Bone marrow (tissue), 2 donors: Measurements from ENCODE around the gene INSRR.
A peak's percentile ranks its signal among the peaks of the same experiment; 100 is the strongest.

ENCODE experiments used
- DNase-seq, 2 donors: peaks; one replicate each; lab custom pipeline; 2025; lab: John Stamatoyannopoulos, UW

INSRR gene

DNA sequence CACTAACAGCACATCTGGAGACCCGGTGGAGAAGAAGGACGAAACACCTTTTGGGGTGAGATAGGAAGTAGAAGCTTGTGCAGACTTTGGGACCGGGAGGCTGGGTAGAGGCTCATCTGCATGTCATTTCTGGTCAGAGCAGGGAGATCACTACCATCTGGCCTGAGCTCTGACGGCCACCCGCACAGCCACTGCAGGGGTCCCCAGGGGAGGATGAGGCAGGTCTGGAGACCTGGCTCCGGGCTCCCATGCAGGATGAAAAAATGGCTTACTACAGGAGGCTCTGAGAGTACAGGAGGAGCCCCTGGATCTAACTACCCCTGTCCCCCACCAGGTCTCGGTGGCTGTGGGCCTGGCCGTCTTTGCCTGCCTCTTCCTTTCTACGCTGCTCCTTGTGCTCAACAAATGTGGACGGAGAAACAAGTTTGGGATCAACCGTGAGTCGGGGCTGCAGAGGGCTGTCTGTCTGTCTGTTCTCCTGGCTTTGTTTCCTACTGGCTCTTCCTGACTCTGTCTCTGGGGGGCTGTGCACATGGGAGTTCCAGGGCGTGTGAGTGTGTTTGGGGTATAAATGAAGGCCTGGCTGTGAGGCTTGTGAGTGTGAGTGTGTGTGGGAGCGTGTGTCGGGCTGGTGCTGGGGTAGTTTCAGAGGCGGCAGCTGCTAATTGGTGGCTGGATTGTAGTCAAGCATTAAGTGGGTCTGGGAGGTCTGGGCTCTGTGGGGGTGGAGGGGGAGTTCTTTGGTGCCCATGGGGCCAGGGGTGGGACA is 15.8 kb upstream of the INSRR start:
- DNase-seq: no peak

DNA sequence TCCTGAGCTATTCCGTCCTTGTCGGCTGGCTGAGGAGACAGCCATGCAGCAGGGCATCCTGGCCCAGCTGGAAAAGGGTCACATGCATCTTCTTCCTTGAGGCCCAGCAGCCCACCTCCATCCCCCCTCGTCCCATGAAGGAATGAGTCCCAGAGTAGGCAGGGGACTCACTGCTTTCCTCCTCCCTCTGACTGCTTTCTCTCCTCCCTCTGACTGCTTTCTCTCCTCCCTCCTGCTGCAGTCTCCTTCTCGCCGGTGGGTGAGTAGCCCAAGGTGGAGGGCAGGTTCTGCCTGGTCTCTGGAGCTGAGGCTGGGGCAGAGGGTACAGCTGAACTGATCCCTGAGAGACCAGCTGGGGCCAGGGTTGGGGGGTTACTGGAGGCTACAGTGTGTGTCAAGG is 15.2 kb upstream of the INSRR start:
- no peak for DNase-seq

DNA sequence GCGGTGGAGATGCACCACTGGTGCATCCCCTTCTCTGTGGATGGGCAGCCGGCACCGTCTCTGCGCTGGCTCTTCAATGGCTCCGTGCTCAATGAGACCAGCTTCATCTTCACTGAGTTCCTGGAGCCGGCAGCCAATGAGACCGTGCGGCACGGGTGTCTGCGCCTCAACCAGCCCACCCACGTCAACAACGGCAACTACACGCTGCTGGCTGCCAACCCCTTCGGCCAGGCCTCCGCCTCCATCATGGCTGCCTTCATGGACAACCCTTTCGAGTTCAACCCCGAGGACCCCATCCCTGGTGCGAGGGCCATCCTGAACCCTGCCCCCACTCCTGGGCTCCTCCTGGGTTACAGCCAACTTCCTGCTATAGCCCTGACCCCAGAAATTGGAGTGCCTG is 14.7 kb upstream of the INSRR start:
- no peak for DNase-seq

DNA sequence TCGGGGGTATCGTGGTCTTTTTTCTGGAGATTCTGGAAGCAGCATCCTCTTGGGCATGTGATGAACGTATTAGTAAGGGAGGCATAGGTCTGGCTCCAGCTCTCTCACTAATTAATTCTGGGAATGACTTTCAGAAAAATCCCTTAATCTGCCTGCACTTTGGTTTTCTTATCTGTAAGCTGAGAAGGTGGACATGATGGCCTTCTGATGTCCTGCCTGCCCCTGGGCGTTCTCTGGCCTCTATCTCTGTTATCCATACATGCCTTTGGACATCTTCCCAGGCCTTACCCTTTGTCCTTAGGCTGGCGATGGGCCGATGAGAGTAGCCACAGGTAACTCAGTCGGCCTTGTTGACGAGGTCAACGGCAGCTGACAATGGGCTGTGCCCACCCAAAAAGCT is 10.5 kb upstream of the INSRR start:
- no peak for DNase-seq

DNA sequence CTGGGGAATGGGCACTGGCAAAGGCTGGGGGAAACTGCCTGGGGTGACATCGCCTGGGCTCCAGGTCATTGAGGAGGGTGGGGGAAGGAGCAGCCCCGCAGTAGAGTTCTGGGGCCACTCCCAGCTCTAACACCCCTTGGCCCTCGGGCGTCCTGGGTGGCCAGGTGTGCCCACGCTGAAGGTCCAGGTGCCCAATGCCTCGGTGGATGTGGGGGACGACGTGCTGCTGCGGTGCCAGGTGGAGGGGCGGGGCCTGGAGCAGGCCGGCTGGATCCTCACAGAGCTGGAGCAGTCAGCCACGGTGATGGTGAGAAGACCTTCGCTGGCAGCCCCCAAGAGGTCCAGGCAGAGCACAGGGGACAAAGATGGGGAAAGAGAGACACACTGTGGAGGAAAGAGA is 9.4 kb upstream of the INSRR start:
- no peak for DNase-seq

DNA sequence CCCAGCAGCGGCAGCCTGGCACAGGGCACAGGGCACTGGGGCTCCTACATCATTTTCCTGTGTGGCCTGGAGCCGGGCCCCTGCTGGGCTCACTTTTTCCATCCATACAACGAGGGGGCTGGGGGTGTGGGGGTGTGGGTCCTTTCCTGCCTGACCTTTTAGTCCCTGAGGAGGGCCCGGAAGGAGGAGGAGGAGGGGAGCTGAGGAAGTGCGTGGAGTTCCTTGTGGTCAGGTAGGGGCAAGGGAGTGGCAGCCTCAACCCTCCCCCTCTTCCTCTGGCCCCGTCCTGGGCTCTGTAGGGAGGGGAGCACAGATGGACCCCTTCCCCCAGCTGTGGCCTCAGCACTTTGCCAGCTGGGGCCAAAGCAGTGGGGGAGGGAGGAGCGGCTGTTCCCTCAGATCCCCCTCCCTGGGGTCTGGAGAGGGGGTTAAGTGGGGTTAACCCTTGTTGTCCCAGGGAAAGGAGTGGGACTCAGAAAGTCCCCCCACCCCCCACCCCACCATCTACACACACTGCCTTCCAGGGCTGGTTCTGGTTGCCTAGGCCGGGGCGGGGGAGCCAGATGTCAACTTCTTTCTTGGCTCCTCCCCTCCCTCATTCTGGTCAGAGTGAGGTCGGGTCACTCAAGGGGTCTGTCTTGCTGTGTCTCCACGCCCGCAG is 7.5 kb upstream of the INSRR start:
- no peak for DNase-seq

DNA sequence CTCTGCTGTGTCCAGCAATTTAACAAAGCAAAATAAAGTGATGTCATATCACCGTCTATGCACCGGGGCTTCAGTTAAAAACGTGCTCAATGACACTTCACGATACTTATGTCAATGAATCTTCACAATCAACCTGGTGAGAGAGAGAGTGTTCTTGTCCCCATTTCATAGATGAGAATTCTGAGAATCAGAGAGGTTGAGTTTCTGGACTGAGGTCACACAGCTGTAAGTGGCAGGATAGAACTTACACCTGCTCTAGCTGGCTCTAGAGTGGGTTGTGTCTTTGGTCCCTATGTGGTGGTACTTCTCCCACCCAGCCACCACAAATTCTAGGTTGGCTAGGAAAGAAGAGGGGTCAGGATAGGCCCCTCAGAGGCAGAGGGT is 6.9 kb upstream of the INSRR start:
- no peak for DNase-seq

DNA sequence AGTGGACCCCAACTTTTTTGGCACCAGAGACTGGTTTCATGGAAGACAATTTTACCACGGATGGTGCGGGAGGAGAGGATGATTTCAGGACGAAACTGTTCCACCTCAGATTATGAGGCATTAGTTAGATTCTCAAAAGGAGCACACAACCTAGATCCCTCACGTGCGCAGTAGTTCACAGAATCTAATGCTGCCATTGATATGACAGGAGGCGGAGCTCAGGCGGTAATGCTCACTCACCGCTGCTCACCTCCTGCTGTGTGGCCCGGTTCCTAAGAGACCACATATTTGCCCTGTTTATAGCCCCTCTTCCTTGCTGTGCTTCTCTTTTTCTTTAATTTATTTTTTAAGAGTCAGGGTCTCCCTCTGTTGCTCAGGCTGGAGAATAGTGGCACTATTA is 6.3 kb upstream of the INSRR start:
- DNase-seq: no peak

DNA sequence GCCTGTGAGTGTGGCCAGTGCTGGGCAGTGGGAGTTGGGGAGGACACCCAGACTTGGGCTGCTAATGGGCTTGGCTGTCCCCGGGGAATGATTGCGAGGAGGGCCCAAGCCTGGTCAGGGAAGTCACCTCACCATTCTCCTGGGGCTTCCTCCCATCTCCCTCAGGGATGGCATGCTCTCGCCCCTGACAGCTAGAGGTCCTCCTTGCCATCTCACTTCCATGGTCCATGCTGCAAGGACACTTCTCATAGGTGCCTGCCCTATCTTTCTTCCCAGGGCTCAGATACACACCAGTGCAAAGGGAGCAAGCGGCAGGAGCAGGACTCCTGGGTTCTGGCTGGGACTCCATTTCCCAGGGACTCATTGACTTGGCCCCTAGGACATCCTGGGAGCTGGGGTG is 5.9 kb upstream of the INSRR start:
- no peak for DNase-seq

DNA sequence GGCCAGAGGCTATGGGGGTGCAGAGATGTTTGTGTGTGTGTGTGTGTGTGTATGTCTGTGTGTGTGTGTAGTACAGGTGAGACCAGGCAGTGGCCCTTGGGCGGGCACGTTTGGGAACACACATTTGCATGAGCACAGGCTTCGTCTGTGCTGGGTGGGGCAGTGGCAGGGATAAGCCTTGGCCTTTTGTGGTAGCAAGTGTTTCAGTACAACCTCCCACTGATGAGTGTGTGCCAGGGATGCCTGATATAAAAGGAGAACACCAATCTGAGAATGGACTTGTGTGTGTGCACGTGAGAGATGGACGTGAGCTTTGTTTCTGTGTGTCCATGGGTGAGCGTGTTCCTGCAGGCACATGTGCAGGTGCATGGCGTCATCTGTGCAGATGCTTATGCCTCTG is 4.7 kb upstream of the INSRR start:
- DNase-seq: no peak

DNA sequence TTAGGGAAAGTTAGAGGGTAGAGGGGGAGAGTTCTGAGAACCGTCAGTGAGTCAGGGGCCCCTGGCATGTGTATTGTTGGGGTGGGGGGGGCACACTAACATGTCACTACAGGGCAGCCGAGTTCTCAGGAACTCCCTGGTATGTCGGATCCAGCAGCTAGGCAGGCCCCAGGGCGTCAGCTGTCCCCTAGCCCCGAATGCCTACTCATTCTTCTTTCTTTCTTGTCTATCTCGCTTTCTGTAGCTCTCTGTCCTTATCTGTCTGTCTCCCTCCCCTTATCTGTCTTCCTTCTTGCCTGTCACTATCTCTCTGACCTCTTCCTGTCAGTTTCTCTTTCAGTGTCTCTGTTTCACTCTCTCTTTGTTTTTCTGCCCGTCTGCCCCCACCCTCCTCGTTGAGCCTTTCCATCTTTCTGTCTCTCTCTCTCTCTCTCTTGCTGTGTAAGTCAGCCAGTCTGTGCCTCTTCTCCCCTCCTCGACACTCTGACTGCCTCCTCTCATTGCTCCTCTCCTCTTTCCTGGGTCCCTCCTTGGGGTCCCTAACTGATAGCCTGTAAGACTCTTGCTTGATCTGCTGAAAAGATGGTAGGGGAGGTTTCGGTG is 4.2 kb upstream of the INSRR start:
- no peak for DNase-seq

DNA sequence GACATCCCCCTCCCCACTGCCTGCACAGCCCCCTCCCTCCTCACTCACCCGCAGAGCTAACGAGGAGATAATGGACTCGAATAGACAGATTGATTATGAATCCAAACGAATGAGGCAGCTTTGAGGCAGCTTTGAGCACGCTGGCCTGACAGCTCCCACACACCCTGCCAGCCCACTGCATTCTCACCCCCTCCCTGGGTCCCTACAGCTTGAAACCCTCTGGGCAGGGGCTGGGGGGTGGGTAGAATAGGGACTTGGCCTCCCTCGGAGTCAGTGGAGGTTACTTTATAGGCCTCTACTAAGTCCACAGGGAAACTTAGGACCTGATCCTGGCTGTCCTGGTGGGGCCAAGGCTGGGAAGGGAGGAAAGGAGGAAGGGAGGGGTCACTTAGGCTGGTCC is 3.7 kb upstream of the INSRR start:
- DNase-seq: no peak

DNA sequence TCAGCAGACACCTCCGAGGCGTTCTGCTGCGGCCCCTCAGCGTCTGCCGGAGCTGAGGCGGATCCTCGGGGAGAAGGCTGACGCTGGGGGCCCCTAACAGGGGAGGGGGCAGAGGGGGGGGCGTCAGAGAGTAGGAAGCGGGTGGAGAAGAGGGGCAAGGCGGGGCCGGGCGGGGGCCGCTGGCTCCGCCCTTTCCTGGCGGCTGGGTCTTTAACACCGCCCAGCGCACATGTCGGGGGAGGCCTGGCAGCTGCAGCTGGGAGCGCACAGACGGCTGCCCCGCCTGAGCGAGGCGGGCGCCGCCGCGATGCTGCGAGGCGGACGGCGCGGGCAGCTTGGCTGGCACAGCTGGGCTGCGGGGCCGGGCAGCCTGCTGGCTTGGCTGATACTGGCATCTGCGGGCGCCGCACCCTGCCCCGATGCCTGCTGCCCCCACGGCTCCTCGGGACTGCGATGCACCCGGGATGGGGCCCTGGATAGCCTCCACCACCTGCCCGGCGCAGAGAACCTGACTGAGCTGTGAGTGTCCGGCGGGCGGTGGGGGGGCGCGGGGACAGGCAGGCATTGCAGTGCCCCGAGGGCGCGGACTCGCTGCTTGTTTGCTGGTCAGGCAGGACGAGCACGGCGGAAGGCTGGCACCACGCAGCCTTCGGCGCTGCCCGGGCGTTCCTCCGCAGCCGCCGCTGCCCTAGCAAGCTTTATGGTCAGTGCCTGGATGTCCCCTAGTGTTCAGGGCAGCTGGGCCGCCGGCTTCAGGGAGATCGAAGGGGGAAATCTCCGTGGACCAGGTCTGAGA is 1.9 kb upstream of the INSRR start, which contains the start of gene NTRK1:
NTRK1 (plus strand) TSS at position 238 of the 796 bp plus-strand sequence; CDS start at position 308, 70 bp downstream.
- no peak for DNase-seq

DNA sequence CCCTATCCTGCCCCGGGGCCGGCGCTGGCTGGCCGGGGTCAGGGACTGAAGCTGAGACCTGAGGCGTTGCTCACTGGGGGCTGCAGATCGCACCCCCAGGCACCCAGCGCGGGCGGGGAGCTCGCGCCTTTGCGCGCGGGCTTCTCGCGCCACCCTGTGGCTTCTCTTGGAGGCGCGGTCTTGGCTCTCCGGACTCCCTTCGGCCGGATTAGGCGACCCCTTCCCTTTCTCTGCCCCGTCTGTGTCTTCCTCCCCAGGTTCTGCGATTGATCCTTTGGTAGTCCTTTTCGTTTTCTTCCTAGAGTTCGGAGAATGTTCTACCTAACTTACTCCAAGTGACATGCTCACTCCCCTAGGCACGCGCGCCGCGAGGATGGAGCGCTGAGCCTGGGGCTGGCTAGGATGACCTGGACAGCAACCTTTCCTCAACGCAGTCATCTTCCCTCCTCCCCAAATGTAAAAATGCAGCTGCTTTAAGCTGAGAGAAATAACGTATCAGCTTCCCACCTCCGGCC is 1.3 kb upstream of the INSRR start:
- DNase-seq: peak in 1 of 2 donors; percentile 35

DNA sequence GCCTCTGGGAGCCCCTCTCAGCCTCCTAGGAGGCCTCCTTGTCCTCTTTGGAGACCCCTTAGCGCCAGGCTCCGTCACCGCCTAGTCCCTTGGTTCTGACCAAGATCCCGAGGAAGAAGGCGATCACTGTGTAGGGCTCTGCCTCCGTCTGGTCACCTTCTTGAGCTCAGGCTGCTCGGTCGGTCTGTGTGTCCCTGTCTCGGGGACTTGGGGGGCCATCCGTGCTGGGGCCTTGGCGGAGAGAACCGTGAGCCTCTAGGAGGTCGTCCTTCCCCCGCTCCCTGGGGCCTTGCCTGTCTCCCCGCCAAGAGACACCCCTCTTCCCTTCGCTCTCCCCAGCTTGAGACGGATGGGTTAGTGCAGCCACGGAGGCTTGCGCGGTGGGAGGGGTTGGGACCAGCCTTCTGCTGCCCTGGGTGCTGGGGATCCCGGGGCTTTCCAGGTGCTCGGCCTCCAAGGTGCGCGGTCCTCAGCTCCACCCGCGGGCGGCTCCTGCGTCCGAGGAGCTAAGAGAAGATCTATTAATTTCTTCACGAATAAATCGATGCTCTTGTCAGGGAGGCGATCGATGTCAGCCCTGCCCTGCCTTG is 701 bp upstream of the INSRR start:
- DNase-seq: peak in 1 of 2 donors; percentile 24

DNA sequence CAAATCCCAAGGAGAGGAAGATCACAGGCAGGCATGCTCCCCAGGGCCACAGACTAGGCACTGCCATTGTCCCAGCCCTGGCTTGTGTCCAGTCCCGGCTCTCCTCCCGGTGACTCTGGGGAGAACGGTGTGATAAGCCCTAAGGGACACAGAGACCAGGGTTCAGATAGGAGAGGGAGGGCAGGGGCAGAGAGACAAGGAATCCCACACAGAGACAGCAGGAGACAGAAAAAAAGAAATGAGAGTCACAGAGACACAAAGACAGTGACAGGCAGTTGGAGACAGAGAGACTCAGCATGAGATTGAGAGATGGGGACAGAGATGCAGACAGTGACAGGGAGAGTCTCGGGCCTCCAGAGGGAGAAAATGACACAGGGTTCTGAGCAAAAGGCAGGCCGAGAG is 361 bp downstream of the INSRR start:
- DNase-seq: no peak

DNA sequence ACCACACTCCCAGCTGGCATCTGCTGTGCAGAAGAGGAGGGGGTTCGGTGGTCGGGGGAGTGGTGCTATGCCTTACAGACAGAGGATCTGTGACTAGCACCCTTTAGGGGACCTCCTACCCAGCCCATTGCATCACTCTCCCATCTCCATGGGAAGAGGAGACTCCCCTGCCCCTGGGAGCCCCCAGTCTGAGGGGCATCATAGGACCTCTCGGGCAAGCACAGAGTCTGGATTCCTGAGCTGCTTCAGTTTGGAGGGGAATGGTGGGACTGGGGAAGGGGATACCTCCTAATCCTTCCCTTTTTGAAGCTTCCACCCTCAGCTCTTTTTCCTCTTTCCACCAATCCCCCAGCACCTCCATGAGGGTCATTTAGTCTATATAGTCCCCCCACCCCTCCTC is 1.4 kb downstream of the INSRR start:
- DNase-seq: no peak

DNA sequence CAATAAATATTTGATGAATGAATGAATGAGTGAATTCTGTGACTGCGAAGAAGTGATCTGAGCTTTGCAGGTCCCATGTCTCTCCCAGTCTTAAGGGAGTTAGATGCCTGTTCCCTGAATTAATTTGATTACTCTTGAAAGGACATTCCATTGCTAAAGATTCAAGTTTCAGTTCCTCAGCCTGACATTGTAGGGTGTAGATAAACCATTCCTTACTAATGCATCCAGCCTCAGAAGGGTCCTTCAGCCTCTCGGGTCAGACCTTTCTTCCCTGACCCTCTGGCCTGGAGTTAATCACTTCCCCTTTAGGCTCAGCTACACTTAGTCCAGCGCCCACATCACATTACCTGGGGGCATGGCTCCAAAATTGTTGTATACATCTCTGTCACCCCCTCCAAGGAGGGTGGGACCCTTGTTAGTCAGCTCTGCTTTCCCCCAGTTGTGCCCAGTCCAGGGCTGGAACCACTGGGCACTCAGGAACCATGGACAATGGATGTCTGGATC is 2.6 kb downstream of the INSRR start:
- no peak for DNase-seq

DNA sequence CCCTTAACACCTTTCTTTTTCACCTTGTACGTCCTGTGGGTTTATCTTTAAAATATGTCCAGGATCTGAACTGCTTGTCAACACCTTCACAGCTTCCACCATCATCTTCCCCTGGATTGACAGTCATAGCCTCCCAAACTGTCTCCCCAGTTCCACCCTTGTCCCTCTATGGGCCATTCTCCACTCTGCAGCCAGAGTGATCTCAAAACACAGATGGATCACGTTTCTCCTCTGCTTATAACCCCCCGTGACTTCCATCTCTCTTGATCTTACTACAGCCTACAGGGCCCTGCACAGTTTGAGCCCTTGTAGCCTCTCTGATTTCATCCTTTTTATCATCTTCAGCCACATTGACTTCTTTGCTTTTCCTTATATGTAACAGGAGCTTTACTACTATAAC is 4.3 kb downstream of the INSRR start:
- DNase-seq: no peak

DNA sequence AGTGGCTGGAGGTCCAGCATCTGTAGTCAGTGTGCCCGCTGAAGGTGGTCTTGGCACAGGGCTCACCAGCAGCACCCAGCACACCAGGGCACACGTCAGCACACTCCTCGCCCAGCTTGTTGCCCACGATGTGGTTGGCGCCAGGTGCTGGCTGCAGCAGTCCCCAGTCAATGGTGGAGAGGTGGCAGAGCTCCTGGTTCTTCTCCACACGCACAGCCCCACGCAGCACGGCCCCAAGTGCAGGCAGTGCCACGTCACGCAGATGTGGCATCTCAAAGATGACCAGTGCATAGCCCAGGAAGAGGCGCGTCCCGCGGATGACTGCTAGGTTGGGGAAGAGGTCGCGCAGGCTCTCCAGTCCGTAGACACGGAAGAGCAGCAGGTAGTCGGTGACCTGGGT is 5.2 kb downstream of the INSRR start:
- DNase-seq: no peak

DNA sequence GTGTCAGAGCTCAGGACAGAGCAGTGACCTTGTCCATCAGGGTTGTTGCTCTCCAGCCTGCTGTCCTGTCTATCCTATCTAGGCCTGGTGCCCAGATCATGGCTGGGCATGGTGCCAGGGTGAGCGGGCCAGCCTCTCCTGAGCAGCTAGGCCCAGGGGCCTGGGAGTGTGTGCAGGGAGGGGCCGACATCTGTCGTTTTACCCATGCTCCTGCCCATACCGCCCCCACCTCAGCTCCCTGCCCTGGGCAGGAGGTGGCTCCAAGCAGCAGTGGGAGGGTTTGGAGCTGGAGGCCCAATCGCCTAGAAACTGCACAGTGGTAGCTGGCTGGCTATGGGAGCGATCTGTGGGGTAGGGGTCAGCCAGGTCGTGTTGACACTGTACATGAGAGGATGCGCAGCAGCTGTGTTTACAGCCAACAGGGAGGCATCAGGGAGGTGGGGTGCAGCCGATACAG is 6.5 kb downstream of the INSRR start:
- no peak for DNase-seq
